Glutamatergic neuron (in vitro differentiated cells): ENCODE measurements around the gene RFFL. TPM values are rescaled to one million over a fixed set of nuclear protein-coding genes. Genes with fewer than 3 reads are reported as not detected.

ENCODE experiments used
- DNase-seq: peaks from one replicate; pipeline ENCODE4 v3.0.0; 2022
- H3K27ac Mint-ChIP-seq: one replicate; pipeline ENCODE4 v1.8.0; 2020; ENCODE audit warnings: mild to moderate bottlenecking, mixed read lengths, inconsistent platforms; ENCODE audit not compliant: unreplicated experiment
- H3K27me3 Mint-ChIP-seq: one replicate; pipeline ENCODE4 v1.8.0; 2020; ENCODE audit warnings: mild to moderate bottlenecking, moderate library complexity, mixed read lengths, inconsistent platforms; ENCODE audit not compliant: unreplicated experiment
- H3K36me3 Mint-ChIP-seq: one replicate; pipeline ENCODE4 v1.8.0; 2020; ENCODE audit warnings: mild to moderate bottlenecking, mixed read lengths, inconsistent platforms; ENCODE audit not compliant: unreplicated experiment
- H3K4me1 Mint-ChIP-seq: one replicate; pipeline ENCODE4 v1.8.0; 2020; ENCODE audit warnings: mild to moderate bottlenecking, low read depth, mixed read lengths, inconsistent platforms; ENCODE audit not compliant: unreplicated experiment
- H3K4me3 Mint-ChIP-seq: one replicate; pipeline ENCODE4 v1.8.0; 2020; ENCODE audit warnings: mild to moderate bottlenecking, mixed read lengths, inconsistent platforms; ENCODE audit not compliant: unreplicated experiment
- H3K9me3 Mint-ChIP-seq: one replicate; pipeline ENCODE4 v1.8.0; 2020; ENCODE audit warnings: mild to moderate bottlenecking, moderate library complexity, mixed read lengths, inconsistent platforms; ENCODE audit not compliant: unreplicated experiment
- total RNA-seq: library from RNA; stranded (reverse); fragmentation: NEBNext Ultra II Directional; extraction: Animal tissue kit (Norgen Biotek cat#: 25700); gene quantifications from one replicate; pipeline ENCODE4 v1.2.1, GENCODE V29; 2021; ENCODE audit not compliant: unreplicated experiment
- TF ChIP-seq, protein P1 (sequence below): fragments of 200-600 bp; sonication (generic); IDR thresholded peaks from one replicate; pipeline ENCODE4 v1.5.0; 2021; ENCODE audit not compliant: partially characterized antibody, unreplicated experiment

Gene RFFL
- total RNA-seq, 1 donor from 2014 or later: 16.5 TPM

GRCh38 chr17:35068249-35068648 is 4.7 kb upstream of the RFFL start:
- peaks cover 26% of the 10 kb centered on the region for H3K4me1 Mint-ChIP-seq
- peaks cover 2% of the 10 kb centered on the region for H3K9me3 Mint-ChIP-seq
- peak overlapping the region; percentile 64 for H3K4me3 Mint-ChIP-seq
- DNase-seq: no peak
- TF ChIP-seq, protein P1, sequence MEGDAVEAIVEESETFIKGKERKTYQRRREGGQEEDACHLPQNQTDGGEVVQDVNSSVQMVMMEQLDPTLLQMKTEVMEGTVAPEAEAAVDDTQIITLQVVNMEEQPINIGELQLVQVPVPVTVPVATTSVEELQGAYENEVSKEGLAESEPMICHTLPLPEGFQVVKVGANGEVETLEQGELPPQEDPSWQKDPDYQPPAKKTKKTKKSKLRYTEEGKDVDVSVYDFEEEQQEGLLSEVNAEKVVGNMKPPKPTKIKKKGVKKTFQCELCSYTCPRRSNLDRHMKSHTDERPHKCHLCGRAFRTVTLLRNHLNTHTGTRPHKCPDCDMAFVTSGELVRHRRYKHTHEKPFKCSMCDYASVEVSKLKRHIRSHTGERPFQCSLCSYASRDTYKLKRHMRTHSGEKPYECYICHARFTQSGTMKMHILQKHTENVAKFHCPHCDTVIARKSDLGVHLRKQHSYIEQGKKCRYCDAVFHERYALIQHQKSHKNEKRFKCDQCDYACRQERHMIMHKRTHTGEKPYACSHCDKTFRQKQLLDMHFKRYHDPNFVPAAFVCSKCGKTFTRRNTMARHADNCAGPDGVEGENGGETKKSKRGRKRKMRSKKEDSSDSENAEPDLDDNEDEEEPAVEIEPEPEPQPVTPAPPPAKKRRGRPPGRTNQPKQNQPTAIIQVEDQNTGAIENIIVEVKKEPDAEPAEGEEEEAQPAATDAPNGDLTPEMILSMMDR: no peak
- H3K27ac Mint-ChIP-seq: no peak overlapping the region
- H3K27me3 Mint-ChIP-seq: no peaks in the 10 kb centered on the region
- H3K36me3 Mint-ChIP-seq: no peaks in the 10 kb centered on the region

DNA sequence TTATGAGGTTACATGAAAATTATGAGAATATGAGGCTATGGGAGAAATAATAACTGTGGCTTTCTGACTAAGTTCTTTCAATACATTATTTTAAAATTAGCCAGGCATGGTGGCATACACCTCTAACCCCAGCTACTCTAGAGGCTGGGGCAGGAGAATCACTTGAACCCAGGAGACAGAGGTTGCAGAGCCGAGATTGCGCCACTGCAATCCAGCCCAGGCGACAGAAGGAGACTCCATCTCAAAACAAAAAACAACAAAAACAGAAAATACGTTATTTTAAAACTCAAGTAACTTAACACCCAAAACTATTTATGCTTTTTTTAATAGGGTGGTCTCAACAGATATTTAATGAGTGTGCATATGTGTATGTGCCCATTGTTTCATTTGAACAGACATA is 2.4 kb upstream of the RFFL start:
- Mint-ChIP-seq H3K27ac (no peak overlapping the region), H3K9me3 (peaks cover 2% of the 10 kb centered on the region), H3K4me1 (peaks cover 26% of the 10 kb centered on the region), H3K4me3 (no peak overlapping the region), H3K36me3 (no peaks in the 10 kb centered on the region), H3K27me3 (no peaks in the 10 kb centered on the region)
- TF ChIP-seq, protein P1: no peak
- DNase-seq: no peak

DNA sequence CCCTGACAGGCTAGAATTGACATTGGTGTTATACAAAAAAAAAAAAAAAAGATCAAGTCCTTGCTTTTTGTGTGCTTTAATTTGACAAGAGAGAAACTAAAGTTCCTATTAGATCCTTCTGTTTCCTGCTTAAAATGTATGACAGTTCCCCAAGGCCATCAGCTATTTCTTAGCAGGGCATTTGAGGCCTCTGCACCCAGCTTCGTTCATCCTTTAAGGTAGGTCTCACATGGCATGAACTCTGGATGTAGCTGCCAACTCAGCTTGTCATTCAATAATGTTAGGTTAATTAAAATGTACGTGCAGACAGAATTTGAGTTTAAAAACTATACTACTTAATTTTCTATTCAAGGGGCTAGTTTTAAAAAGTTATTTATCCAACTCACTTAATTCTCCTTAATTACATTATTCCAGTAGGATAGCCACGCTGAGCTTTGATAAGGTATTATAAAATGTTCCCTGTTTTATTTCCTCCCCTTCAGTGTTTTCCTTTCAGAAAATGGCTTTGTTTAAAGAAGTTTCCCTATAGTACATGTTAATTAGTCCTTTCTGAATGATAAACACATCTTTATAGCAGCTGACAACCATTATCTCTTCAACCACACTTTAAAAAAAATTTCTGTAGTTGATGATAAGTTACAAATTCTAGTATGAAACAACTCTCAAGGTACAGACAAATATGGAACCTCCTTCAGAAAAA is 1.2 kb upstream of the RFFL start:
- H3K4me1 Mint-ChIP-seq: peaks cover 26% of the 10 kb centered on the region
- H3K4me3 Mint-ChIP-seq: no peak overlapping the region
- TF ChIP-seq, protein P1: no peak
- H3K27me3 Mint-ChIP-seq: no peaks in the 10 kb centered on the region
- no peak for DNase-seq
- no peaks in the 10 kb centered on the region for H3K36me3 Mint-ChIP-seq
- H3K27ac Mint-ChIP-seq: no peak overlapping the region
- peaks cover 2% of the 10 kb centered on the region for H3K9me3 Mint-ChIP-seq

DNA sequence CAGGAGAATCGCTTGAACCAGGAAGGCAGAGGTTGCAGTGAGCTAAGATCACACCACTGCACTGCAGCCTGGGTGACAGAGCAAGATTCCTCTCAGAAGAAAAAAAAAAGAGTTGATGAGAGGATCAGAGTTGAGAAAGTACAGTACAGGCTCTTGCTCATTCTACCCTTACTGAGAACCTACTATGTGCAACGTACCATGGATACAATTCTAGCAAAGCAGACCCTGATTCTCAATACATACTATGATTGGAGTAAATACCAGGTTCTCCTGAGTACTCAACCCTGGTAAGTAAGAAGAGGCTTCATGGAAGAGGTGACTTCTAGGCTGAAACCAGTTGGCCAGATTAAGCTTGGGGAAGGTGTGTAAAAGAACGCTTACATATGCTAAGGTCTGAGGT is 1.2 kb downstream of the RFFL start:
- H3K27ac Mint-ChIP-seq: no peak overlapping the region
- no peak for DNase-seq
- peaks cover 2% of the 10 kb centered on the region for H3K9me3 Mint-ChIP-seq
- no peaks in the 10 kb centered on the region for H3K36me3 Mint-ChIP-seq
- H3K27me3 Mint-ChIP-seq: no peaks in the 10 kb centered on the region
- no peak overlapping the region for H3K4me3 Mint-ChIP-seq
- H3K4me1 Mint-ChIP-seq: peaks cover 10% of the 10 kb centered on the region
- TF ChIP-seq, protein P1: no peak

DNA sequence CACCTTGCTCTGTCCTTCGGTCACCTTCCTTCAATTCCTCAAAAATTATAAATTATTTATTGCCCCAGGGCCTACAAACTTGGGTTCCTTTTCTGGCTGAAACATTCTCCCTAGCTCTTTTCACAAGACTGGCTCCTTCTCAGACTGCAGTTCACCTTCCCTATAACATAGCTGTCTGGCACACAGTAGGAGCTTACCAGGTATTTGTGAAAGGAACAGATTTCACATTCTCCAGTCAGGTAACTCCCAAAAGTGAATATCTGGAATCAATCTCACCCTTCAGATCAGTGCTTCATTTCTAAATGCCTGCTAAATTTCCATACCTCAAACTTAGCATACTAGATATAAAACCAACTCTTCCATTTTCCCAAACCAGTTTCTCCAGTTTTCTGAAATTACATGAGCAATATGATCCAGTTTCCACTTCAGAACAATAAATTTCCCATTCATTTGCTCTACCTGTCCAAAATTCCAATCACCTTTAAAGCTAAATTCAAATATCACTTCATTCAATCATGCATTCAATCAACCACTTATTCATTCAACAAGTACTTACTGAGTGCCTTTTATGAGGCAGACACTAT is 6.1 kb downstream of the RFFL start:
- H3K27ac Mint-ChIP-seq: no peak overlapping the region

More for the DNA sequence above, 6.1 kb downstream of the RFFL start:
- Mint-ChIP-seq H3K27me3 (no peaks in the 10 kb centered on the region), H3K4me1 (no peaks in the 10 kb centered on the region), H3K9me3 (no peaks in the 10 kb centered on the region), H3K36me3 (no peaks in the 10 kb centered on the region), H3K4me3 (no peak overlapping the region)
- TF ChIP-seq, protein P1: no peak
- no peak for DNase-seq
